ENCODE data around the gene NEURL1B.

Gene NEURL1B

GRCh38 chr5:172602783-172603231 is 38.3 kb upstream of the NEURL1B start:
- no peak for TF ChIP-seq POLR2A (IDR thresholded peaks at IDR 0.05; ENCODE audit: low read depth, low read length)
- FAIRE-seq (no peak), DNase-seq (ENCODE audit: insufficient read length, low spot score) (no peak)

GRCh38 chr5:172603251-172603806 is 37.7 kb upstream of the NEURL1B start:
- no peak for FAIRE-seq
- no peak for TF ChIP-seq POLR2A (IDR thresholded peaks at IDR 0.05; ENCODE audit: low read depth, low read length)
- no peak for DNase-seq (ENCODE audit: insufficient read length, low spot score)

DNA sequence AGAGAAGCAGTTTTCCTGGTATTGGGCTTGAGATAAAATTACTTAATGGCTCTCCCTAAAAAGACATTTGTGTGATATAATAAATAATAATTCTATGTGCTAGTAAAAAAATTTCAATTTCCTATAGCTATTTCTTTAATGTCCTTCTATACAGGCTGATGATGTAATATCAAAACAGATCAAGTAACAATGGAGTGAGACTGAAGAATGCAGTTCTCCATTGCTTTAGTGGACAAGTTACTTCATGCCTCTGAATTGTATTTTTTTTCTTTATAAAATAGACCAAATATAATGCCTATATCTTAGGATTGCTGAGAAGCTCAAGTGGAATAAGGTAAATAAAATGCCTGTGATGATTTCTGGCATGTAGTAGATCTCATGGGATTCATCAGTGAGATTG is 35.6 kb upstream of the NEURL1B start:
- TF ChIP-seq POLR2A (IDR thresholded peaks at IDR 0.05; ENCODE audit: low read depth, low read length): no peak
- FAIRE-seq: no peak
- no peak for DNase-seq (ENCODE audit: insufficient read length, low spot score)

DNA sequence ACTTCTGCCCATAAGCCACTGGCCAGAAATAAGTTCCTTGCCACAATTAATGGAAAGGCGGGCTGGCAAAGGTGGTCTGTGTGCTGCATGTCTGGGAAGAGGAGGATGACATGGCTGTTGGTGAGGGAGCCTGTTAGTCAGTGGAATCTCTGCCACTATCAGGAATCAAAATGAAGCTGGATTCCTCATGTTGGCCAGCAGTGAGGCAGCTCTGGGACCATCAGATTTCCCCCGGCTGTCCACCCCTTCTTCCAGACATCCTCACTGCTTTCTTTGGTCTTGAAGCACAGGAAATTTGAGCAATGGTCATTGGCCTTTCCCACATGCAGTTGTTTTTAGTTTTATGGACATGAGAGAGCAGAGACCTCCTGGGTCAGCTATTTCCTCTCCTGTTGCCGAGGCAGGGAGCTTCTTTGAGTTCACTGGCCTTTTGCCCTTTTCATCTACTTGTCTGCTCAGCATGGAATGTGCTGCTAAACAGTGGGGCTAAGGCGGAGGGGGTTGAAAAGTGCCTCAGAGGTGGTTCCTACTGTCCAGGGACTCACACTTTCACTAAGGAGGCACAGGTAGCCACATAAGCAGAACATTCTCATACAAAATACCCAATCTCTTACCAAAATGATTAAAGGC is 34.8 kb upstream of the NEURL1B start:
- no peak for DNase-seq (ENCODE audit: insufficient read length, low spot score)
- no peak for FAIRE-seq

GRCh38 chr5:172607213-172607793 is 33.8 kb upstream of the NEURL1B start:
- no peak for FAIRE-seq
- DNase-seq (ENCODE audit: insufficient read length, low spot score): no peak
- no peak for TF ChIP-seq POLR2A (IDR thresholded peaks at IDR 0.05; ENCODE audit: low read depth, low read length)

More for the DNA sequence above, 34.8 kb upstream of the NEURL1B start:
- TF ChIP-seq POLR2A (IDR thresholded peaks at IDR 0.05; ENCODE audit: low read depth, low read length): no peak

- no peak for FAIRE-seq
- no peak for TF ChIP-seq POLR2A (IDR thresholded peaks at IDR 0.05; ENCODE audit: low read depth, low read length)
- no peak for DNase-seq (ENCODE audit: insufficient read length, low spot score)
These were observed 32.3 kb upstream of the NEURL1B start for GRCh38 chr5:172608773-172609172.

DNA sequence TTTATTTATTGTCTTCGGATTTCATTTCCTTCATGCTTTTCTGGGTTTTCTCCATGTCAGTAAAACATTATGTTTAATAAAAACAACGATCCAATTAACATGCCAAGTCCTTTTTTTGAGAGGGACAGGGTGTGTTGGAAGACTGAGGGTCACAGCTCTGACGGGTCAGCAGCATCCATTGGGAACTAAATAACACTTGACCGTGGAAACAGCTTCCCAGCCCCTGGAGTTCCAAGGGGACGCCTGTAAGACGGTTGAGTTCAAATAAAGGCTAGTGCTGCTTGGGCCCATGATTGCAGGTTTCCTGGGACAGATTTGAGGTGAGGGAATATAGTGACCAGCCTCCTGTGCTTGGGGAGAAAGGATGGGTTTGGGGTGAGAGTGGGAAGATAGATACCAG is 30.4 kb upstream of the NEURL1B start:
- FAIRE-seq (no peak), DNase-seq (ENCODE audit: insufficient read length, low spot score) (no peak)
- no peak for TF ChIP-seq POLR2A (IDR thresholded peaks at IDR 0.05; ENCODE audit: low read depth, low read length)

DNA sequence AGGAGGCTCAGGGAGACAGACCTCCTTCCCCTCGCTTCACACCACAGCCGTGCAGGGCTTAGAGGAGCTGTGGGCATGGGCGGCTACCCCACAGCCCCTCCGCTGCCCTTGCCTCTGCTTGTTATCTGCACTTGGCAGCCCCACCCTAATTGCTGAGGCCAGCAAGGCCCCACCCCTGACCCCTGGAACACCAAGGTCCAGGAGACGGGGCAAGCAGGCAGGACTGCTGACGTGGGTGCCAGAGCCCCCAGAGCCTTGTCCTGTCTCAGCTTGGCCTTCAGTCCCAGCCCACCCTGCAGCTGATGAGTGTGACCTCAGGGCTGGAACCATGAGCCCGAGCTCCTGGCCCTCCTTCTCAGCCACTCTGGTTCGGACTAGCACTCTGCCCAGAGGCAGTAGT is 29.1 kb upstream of the NEURL1B start:
- no peak for TF ChIP-seq POLR2A (IDR thresholded peaks at IDR 0.05; ENCODE audit: low read depth, low read length)
- DNase-seq (ENCODE audit: insufficient read length, low spot score) (no peak), FAIRE-seq (no peak)

- no peak for TF ChIP-seq POLR2A (IDR thresholded peaks at IDR 0.05; ENCODE audit: low read depth, low read length)
These were observed 28.3 kb upstream of the NEURL1B start for GRCh38 chr5:172612771-172613170.

GRCh38 chr5:172616136-172616535 is 24.9 kb upstream of the NEURL1B start:
- FAIRE-seq (no peak), DNase-seq (ENCODE audit: insufficient read length, low spot score) (no peak)
- no peak for TF ChIP-seq POLR2A (IDR thresholded peaks at IDR 0.05; ENCODE audit: low read depth, low read length)

More at GRCh38 chr5:172612771-172613170, 28.3 kb upstream of the NEURL1B start:
- DNase-seq (ENCODE audit: insufficient read length, low spot score) (no peak), FAIRE-seq (no peak)

DNA sequence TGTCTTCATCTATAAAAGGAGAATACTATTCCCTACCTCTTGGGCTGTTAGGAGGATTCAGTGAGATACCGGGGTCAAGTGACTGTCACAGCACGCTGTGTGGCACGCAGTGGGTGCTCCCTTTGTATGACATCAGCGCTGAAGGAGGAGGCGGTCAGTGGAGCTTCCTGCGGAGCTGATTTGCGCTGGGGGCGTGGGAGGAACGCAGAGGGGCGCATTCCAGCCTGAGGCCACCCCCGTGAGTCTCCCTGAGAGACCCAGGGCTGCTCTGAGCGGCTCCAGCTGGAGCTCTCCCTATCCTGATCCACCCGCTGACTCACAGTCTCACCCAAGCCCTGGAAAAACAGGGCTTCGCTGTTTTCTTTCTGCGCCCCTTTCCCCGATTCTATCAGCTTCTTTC is 24.3 kb upstream of the NEURL1B start:
- no peak for FAIRE-seq
- no peak for DNase-seq (ENCODE audit: insufficient read length, low spot score)
- no peak for TF ChIP-seq POLR2A (IDR thresholded peaks at IDR 0.05; ENCODE audit: low read depth, low read length)

DNA sequence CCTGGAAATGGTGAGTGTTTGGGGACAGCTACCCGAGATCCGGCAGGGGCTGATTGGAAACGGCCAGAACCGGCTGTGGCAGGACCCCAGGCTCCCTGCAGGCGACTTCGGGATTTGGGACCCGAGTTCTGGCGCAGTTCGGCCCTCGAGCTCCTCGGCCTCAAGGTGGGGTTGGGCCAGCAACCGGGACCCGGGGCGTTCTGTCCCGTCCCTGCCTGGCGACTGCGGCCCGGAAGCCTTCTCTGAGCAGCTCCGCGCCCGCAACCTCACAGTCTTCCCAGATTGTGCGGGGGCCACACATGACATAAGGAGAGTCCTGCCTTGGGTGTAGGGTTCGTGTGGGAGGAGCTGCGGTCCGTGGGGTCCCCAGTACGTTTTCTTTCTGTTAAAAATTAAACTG is 23.2 kb upstream of the NEURL1B start:
- no peak for DNase-seq (ENCODE audit: insufficient read length, low spot score)
- FAIRE-seq: no peak
- no peak for TF ChIP-seq POLR2A (IDR thresholded peaks at IDR 0.05; ENCODE audit: low read depth, low read length)

DNA sequence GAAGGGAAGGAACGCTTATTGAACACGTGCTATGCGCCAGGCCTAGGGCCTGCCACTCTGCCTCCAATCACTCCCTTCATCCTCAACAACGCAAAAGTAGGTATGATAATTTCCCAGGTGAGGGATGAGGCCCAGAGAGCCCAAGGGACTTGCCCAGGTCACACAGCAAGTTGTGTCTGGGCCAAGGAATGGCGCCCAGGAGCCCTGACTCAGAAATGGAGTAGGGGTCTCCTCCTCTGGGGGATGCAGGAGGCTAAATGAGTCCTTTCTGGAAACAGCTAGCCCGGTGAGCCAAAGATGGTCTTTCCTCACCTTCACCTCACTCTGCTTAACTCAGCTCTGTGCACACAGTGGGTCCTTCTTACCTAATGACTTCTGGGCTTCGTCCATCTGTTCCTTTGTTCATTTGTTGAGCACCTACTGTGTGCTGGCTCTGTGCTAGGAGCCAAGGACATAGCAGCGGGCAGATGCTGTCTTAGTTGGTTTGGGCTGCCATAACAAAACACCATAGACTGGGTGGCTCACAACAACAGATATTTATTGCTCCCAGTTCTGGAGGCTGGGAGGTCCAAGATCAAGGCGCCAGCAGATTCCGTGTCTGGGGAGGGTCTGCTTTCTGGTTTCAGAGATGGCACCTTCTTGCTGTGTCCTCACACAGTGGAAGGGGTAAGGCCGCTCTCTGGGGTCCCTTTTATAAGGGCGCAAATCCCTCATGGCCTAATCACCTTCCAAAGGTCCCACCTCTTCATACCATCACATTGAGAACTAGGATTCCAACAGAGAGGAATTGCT is 22.3 kb upstream of the NEURL1B start:
- no peak for FAIRE-seq
- no peak for DNase-seq (ENCODE audit: insufficient read length, low spot score)
- no peak for TF ChIP-seq POLR2A (IDR thresholded peaks at IDR 0.05; ENCODE audit: low read depth, low read length)

GRCh38 chr5:172620506-172620905 is 20.6 kb upstream of the NEURL1B start:
- no peak for TF ChIP-seq POLR2A (IDR thresholded peaks at IDR 0.05; ENCODE audit: low read depth, low read length)
- DNase-seq (ENCODE audit: insufficient read length, low spot score): no peak
- FAIRE-seq: no peak

Data from H54 (cell line).